Rectal smooth muscle tissue (tissue), 1 donor: ENCODE results near the gene LRRIQ1.
"Not testable (repeated sequence)": the region's sequence is repeated elsewhere in the genome, so short reads cannot be mapped to it uniquely, and the experiment has no call there.

Source experiments
- H3K27ac ChIP-seq: one replicate; pipeline ENCODE4 v1.7.0; 2013; ENCODE audit warnings: low read depth, low read length, inconsistent platforms
- H3K27me3 ChIP-seq: one replicate; pipeline ENCODE4 v1.7.0; 2013; ENCODE audit warnings: low read length; ENCODE audit not compliant: control insufficient read depth, insufficient read depth
- H3K36me3 ChIP-seq: one replicate; pipeline ENCODE4 v1.7.0; 2013; ENCODE audit warnings: low read length; ENCODE audit not compliant: control insufficient read depth, insufficient read depth
- H3K4me1 ChIP-seq: one replicate; pipeline ENCODE4 v1.7.0; 2013; ENCODE audit warnings: low read length; ENCODE audit not compliant: control insufficient read depth, insufficient read depth
- H3K4me3 ChIP-seq: one replicate; pipeline ENCODE4 v1.7.0; 2013; ENCODE audit warnings: low read length
- H3K9ac ChIP-seq: one replicate; pipeline ENCODE4 v1.7.0; 2013; ENCODE audit warnings: low read length

The LRRIQ1 gene

GRCh38 chr12:85157035-85157603 is 121.0 kb downstream of the LRRIQ1 start:
- Histone ChIP-seq H3K4me1 (no peaks in the 10 kb centered on the region), H3K27me3 (no peaks in the 10 kb centered on the region), H3K27ac (no peak overlapping the region), H3K36me3 (no peaks in the 10 kb centered on the region), H3K4me3 (no peak overlapping the region), H3K9ac (no peak overlapping the region)

- H3K27ac ChIP-seq = no peak overlapping the region
- H3K9ac ChIP-seq = no peak overlapping the region
- H3K27me3 ChIP-seq = no peaks in the 10 kb centered on the region
- H3K4me1 ChIP-seq = no peaks in the 10 kb centered on the region
- H3K4me3 ChIP-seq = no peak overlapping the region
- no peaks in the 10 kb centered on the region for H3K36me3 ChIP-seq
These were observed 127.7 kb downstream of the LRRIQ1 start for GRCh38 chr12:85163752-85164321.

- Histone ChIP-seq H3K4me1 (no peaks in the 10 kb centered on the region), H3K27ac (no peak overlapping the region), H3K9ac (no peak overlapping the region), H3K27me3 (no peaks in the 10 kb centered on the region), H3K4me3 (no peak overlapping the region), H3K36me3 (no peaks in the 10 kb centered on the region)
These were observed 143.6 kb downstream of the LRRIQ1 start for GRCh38 chr12:85179680-85180270.

DNA sequence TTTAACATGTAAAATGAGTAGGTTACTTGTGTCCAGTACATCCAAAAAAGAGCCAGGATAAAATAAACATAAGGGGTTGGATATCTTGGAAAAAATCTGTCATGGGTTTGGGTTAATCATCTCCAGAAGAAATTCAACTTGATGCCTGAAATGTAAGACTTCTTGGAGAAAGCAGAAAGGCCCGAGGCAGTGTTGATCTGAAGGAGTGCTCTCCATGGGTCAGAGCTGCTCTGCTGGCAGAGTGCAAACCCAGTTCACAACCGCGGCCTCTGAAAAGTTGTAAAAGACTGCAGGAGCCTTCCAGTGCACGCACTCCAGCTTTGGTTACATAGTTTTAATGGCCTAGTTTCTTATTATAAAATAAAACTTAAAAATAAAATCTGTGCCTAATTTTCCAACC is 146.5 kb downstream of the LRRIQ1 start:
- H3K4me3 ChIP-seq = no peak overlapping the region
- no peaks in the 10 kb centered on the region for H3K36me3 ChIP-seq
- no peaks in the 10 kb centered on the region for H3K27me3 ChIP-seq
- no peaks in the 10 kb centered on the region for H3K4me1 ChIP-seq
- no peak overlapping the region for H3K27ac ChIP-seq
- no peak overlapping the region for H3K9ac ChIP-seq

DNA sequence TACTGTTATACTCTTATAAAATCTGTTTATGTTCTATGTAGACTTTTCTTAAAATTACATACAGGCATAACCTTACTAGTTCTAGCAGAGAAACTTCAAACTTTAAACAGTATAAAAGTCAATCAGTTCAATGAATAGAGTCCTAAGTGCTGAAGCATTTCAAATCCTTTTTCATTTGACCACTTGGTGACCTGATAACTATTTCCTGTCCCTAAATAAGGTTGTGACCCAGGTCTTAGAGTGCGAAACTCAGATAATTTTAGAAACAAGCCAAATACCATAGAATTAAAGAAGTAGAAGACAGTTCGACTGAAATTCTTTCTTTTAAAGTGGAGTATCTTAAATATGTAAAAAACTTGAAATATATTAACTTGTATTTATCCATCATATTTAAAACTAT is 147.7 kb downstream of the LRRIQ1 start:
- Histone ChIP-seq H3K27me3 (no peaks in the 10 kb centered on the region), H3K36me3 (no peaks in the 10 kb centered on the region), H3K4me1 (no peaks in the 10 kb centered on the region), H3K9ac (no peak overlapping the region), H3K4me3 (no peak overlapping the region), H3K27ac (no peak overlapping the region)

DNA sequence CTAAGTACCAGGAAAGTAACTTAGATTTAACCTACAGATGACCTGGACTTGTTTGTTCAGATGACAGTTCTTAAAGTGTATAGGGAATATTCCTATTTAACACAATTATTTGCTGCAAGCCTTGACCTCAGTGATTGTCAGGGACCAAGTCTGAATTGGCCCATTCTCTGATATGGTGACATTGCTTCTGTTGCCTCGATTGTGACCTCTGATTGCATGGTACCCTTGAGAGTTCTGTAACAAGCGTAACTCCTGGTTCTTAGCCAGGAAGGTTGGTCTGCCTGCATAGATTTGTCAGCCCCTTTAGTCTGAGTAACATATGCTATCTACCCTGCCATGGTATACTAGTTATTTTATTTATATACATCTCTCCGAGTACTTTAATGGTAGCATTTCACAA is 150.1 kb downstream of the LRRIQ1 start:
- no peak overlapping the region for H3K4me3 ChIP-seq
- no peak overlapping the region for H3K9ac ChIP-seq
- H3K36me3 ChIP-seq = no peaks in the 10 kb centered on the region
- H3K27ac ChIP-seq = no peak overlapping the region
- H3K27me3 ChIP-seq = no peaks in the 10 kb centered on the region
- no peaks in the 10 kb centered on the region for H3K4me1 ChIP-seq

DNA sequence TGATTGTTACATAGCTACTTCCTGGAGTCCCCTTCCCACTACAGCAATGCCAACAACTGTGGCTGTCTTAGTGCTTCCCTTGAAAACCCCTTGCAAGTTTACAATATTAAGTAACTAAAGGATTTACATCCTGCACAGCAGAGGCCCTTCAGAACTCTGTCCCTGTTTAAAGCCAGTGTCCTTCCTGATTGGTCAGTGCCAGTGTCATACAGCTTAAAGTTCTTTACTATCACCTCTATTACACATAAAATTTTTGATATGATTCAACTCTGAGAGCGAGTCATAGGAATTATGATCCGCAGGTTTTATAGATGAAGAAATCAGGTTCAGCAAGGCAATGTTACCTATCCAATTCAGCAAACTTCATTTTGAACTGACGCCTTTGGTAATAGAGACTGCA is 152.5 kb downstream of the LRRIQ1 start:
- H3K36me3 ChIP-seq = no peaks in the 10 kb centered on the region
- H3K4me1 ChIP-seq = no peaks in the 10 kb centered on the region
- no peaks in the 10 kb centered on the region for H3K27me3 ChIP-seq
- no peak overlapping the region for H3K9ac ChIP-seq
- no peak overlapping the region for H3K4me3 ChIP-seq
- H3K27ac ChIP-seq = no peak overlapping the region

- Histone ChIP-seq H3K4me3 (no peak overlapping the region), H3K27ac (no peak overlapping the region), H3K36me3 (no peaks in the 10 kb centered on the region), H3K27me3 (no peaks in the 10 kb centered on the region), H3K9ac (no peak overlapping the region), H3K4me1 (no peaks in the 10 kb centered on the region)
These were observed 154.6 kb downstream of the LRRIQ1 start for GRCh38 chr12:85190728-85191127.

DNA sequence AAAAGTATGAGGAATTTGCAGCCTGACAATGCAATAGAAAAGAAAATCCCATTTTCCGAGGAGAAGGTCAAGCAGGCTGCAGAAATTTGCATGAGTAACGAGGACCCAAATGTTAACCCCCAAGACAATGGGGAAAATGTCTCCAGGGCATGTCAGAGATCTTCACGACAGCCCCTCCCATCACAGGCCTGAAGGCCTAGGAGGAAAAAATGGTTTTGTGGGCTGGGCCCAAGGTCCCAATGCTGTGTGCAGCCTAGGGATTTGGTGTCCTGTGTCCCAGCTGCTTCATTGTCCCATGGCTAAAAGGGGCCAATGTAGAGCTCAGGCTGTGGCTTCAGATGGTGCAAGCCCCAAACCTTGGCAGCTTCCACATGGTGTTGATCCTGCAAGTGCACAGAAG is 167.7 kb downstream of the LRRIQ1 start:
- not testable (repeated sequence) for H3K9ac ChIP-seq, H3K36me3 ChIP-seq, H3K4me1 ChIP-seq, H3K27me3 ChIP-seq, H3K27ac ChIP-seq, H3K4me3 ChIP-seq

DNA sequence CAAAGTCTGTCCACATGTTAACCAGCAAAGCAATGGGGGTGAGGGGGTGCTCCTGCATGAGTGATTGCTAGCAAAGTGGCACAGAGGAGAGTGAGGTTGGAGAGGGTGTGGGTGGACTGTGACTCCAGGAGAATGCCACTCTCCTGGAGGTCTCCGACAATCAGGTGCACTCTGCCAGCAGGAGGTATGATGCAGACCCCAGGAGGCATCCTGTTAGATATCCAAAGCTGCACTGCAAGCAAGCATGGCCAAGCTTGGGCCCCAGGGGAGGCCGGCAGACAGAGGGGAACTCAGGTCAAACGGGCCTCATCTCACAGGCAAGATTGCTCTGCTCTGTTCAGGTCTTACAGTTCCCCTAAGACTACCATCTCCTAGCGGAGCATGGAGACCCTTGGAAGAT is 170.4 kb downstream of the LRRIQ1 start:
- Histone ChIP-seq H3K4me1 (no peaks in the 10 kb centered on the region), H3K9ac (no peak overlapping the region), H3K27me3 (no peaks in the 10 kb centered on the region), H3K27ac (no peak overlapping the region), H3K36me3 (no peaks in the 10 kb centered on the region), H3K4me3 (no peak overlapping the region)

GRCh38 chr12:85224339-85224738 is 188.2 kb downstream of the LRRIQ1 start:
- not testable (repeated sequence) for H3K9ac ChIP-seq, H3K36me3 ChIP-seq, H3K4me3 ChIP-seq, H3K27me3 ChIP-seq, H3K4me1 ChIP-seq, H3K27ac ChIP-seq

DNA sequence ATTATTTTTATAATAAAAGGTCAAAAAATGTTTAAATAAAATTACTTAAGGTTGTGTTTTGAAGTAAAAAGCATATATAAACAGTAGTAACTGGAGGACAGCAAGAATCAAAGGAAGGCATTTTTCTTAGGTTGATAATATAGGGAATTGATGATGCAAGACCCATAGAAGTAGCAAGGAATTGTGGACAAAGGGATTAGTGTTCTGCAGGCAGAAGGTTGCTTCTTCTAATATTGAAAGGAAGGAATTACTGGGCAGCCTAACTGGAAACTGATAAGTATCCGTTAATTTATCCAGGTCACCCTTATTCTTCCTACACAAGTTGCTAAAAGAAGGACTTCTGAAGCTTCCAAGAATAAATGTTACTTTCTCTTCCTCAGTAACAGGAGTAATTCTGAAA is 189.3 kb downstream of the LRRIQ1 start:
- Histone ChIP-seq H3K4me1 (no peaks in the 10 kb centered on the region), H3K9ac (no peak overlapping the region), H3K36me3 (no peaks in the 10 kb centered on the region), H3K27me3 (no peaks in the 10 kb centered on the region), H3K4me3 (no peak overlapping the region), H3K27ac (no peak overlapping the region)

- Histone ChIP-seq H3K27ac (no peak overlapping the region), H3K9ac (no peak overlapping the region), H3K36me3 (no peaks in the 10 kb centered on the region), H3K4me3 (no peak overlapping the region), H3K4me1 (no peaks in the 10 kb centered on the region), H3K27me3 (no peaks in the 10 kb centered on the region)
These were observed 201.2 kb downstream of the LRRIQ1 start for GRCh38 chr12:85237327-85237726.
